T-helper 2 cell treated with Interferon-gamma antibody and Interleukin-4, amounts not matched to agents 100 ng/mL and 5 ng/mL, for 36 hours (primary cell): Measurements from ENCODE around the gene PTPRCAP. TPM values are rescaled to one million over a fixed set of nuclear protein-coding genes. Genes with fewer than 3 reads are reported as not detected.

ENCODE experiments used
- intact Hi-C: fragments of 100-400 bp; cut with micrococcal nuclease; formaldehyde crosslinking; loops from one replicate; pipeline ENCODE4 v1.15.1; 2023
- total RNA-seq: library from RNA; stranded (reverse); gene quantifications from 2 replicates; pipeline ENCODE4 v1.2.3, GENCODE V29; 2022

PTPRCAP gene
- total RNA-seq, 1 donor from 2014 or later = 324 TPM

GRCh38 chr11:67412495-67413179 is 24.8 kb downstream of the PTPRCAP start:
- intact Hi-C loops = no loop called here

GRCh38 chr11:67411785-67412152 is 25.7 kb downstream of the PTPRCAP start:
- intact Hi-C loops = no loop called here

GRCh38 chr11:67410984-67411784 is 26.3 kb downstream of the PTPRCAP start:
- intact Hi-C loops = no loop called here

GRCh38 chr11:67410369-67410831 is 27.1 kb downstream of the PTPRCAP start:
- intact Hi-C loops = no loop called here

DNA sequence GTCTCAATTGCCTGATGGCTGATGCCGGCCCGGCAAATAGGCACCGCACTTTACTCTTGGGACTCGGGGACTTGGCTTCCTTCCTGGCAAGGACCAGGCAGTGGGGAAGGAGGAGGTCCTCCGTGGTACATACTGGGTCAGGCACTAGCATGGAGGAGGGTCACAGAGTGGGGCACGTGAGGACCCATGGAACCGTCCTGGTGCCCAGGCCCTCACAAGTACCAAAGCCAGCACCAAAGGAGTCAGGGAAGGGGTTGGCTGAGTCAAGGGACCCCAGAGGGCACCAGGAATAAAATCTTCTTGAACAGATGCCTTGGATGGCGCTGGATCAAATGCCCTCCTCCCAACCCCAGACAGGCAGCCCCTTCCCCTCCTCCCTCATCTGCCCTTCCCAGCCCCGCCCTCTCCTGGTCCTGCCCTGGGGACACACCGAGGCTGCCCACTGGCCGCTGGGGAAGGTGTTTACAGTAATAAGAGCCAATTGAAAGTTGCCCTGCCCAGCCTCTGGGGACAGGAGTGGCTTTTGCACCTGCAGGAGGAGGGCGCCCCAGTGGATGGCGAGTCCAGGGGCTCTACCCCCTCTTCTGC is 27.6 kb downstream of the PTPRCAP start:
- intact Hi-C loops = no loop called here

GRCh38 chr11:67409261-67409666 is 28.2 kb downstream of the PTPRCAP start:
- intact Hi-C loops = no loop called here

GRCh38 chr11:67408437-67409200 is 28.9 kb downstream of the PTPRCAP start:
- intact Hi-C loops = no loop called here

GRCh38 chr11:67407688-67408163 is 29.8 kb downstream of the PTPRCAP start:
- intact Hi-C loops = no loop called here

DNA sequence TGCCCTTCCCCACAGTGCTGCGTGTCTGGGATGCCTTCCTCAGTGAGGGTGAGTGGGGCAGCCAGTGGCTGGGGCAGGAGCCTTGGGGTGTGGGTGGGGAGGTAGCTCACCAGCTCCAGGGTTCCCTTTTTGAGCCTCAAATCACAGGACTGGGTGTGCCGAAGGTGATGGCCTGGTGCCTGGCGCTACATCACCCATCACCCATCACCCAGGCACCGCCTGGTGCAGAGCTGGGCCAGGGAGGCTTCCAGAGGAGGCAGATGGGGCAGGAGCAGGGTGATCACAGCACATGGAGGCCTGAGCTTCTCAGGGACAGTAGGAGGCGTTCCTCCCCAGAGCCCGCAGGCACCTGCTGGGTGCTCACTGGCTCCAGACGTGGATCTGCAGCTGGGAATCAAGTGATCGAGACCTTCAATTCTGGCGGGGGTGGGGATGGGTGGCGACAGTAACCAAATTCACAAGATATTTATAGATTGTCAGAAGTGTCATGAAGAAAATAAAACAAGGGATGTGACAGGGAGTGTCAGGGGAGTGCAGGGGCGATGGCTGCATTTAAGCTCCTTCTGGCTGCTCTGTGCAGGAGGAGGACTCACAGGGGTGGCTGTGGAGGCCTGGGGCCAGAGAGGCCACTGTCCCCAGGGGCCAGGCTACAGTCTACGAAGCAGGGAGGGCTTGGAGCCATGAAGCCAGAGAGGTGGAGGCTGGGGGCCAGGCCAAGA is 30.4 kb downstream of the PTPRCAP start:
- intact Hi-C loops = no loop called here

- intact Hi-C loops = no loop called here
Measured at GRCh38 chr11:67406420-67406968, 31.0 kb downstream of the PTPRCAP start.

- intact Hi-C loops = no loop called here
Measured at GRCh38 chr11:67405688-67406339, 31.7 kb downstream of the PTPRCAP start.

GRCh38 chr11:67405196-67405567 is 32.3 kb downstream of the PTPRCAP start:
- intact Hi-C loops = no loop called here

DNA sequence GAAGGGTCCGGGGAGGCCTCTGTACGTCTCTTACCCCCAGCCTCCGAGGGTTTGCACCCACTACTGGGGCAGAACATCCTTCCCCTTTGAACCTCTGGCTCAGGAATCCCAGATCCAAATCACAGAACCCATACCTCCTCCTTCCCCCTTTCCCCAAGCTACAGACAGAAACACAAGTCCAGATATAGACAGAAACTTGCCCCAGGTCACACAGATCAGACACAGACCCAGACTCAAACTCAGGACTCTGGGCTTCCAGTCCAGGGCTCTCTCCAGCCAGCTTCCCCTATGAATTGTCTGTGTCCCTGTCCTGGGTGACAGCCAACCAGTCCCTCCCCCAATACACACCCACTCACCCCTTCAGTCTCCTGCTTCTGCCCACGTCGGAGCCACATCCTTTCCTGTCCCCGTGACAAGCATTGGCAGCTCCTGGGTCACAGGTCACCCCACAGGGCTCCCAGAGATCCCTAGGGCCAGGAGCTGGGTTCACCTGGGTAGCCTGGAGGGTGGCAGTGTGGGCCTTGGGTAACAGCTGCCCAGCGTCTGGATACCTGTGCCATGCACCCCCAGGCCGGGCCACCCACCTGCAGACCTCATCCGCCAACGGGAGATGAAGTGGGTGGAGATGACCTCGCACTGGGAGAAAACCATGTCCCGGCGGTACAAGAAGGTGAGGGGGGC is 32.8 kb downstream of the PTPRCAP start:
- intact Hi-C loops = loop anchor here (5.0 kb wide), 1 partner anchor 117 kb away; the partner anchor contains the start of gene ANKRD13D

GRCh38 chr11:67403085-67403484 is 34.4 kb downstream of the PTPRCAP start:
- intact Hi-C loops = loop anchor here (1.0 to 5.0 kb wide), 6 partner anchors 18 to 116 kb away; partner anchors contain the start of genes ANKRD13D, RPS6KB2 and TMEM134

DNA sequence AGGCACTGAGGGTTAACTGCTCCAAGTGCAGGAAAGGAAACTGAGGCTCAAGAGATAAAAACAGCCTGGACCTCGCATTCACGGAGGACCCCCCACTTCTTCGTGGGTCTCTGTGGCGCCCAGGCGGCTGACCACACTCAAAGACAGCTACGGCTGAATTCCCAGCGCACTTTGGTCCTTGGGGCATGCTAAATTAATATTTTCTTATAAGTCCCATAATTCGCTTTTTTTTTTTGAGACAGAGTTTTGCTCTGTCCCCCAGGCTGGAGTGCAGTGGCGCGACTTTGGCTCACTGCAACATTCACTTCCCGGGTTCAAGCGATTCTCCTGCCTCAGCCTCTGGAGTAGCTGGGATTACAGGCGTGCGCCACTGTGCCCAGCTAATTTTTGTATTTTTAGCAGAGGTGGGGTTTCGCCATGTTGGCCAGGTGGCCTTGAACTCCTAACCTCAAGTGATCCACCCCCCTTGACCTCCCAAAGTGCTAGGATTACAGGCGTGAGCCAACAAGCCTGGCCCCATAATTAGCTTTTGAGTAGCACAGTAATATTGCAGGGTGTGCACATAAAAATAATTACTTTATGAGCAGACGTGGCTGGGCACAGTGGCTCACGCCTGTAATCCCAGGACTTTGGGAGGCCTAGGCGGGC is 35.2 kb downstream of the PTPRCAP start:
- intact Hi-C loops = loop anchor here (1.0 to 5.0 kb wide), 4 partner anchors 18 to 115 kb away; partner anchors contain the start of genes ANKRD13D and RPS6KB2

- intact Hi-C loops = loop anchor here (1.0 to 5.0 kb wide), 5 partner anchors 9 to 114 kb away; partner anchors contain the start of genes ANKRD13D and RPS6KB2
Measured at GRCh38 chr11:67401495-67402191, 35.8 kb downstream of the PTPRCAP start, which contains the start of gene PPP1CA. PPP1CA (minus strand) TSS chr11:67401858; CDS start chr11:67401782, 76 bp downstream.

DNA sequence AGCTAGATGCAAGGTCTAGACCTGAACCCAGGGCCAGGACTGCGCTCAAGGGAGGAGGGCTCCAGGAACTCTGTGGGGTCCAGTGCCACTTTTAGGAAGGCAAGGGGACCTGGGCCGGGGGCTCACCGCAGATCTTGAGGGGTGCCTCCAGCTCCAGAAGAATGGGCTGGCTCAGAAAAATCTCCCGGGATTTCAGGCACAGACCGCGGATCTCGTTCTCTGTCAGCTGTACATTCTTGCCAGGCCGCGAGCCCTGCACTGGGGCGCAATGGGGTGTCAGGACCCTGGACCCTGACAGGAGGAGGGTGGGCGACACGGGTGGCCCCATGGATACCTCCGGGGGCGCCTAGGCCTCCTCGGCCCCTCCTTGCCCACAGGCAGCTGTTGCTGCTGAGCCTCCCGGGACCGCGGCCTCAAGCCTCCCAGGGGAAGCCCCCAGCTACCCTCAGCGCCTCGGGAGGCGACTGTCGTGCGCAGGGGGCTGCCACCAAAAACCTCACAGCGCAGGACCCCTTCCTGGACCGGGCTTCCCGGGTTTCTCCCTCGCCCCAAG is 36.5 kb downstream of the PTPRCAP start:
- intact Hi-C loops = loop anchor here (1.0 to 5.0 kb wide), 2 partner anchors 9 to 114 kb away; partner anchors contain the start of gene ANKRD13D
